ENCODE measurements around the gene TPI1.

The TPI1 gene

DNA sequence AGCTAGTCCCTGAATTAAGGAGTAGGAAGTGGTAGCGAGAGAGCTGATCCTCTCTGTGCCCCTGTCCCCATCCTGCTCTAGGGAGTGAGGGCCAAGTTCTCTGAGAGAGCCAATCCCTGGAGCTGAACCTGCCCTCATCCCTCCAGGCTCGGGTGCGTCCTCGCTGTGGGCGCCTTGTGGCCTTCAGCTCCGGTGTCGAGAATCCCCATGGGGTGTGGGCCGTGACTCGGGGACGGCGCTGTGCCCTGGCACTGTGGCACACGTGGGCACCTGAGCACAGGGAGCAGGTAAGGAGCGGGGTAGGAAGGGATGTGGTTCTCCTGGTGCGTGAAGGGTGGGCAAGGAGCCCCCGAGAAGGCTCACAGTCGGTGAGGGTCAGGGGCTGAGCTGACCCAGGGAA, 28.5 kb upstream of the TPI1 start:
- Histone ChIP-seq H3K9me2 (replicated peaks; ENCODE audit: control insufficient read depth, low read length) (no peaks in the 10 kb centered on the region), H3K79me2 (ENCODE audit: control insufficient read depth, low read length) (no peaks in the 10 kb centered on the region), H3F3A (ENCODE audit: control insufficient read depth, insufficient read depth) (peaks cover 4% of the 10 kb centered on the region; the same call in 1 of the 2 replicates), H3K27me3 (ENCODE audit: control insufficient read depth, low read length) (peaks cover 3% of the 10 kb centered on the region; the same call in 1 of the 2 replicates), H4K20me1 (ENCODE audit: control insufficient read depth, insufficient read depth, low read depth, low read length) (no peaks in the 10 kb centered on the region), H3K27ac (ENCODE audit: low read depth, low read length) (no peak overlapping the region), H3K4me1 (ENCODE audit: control insufficient read depth, low read length) (peaks cover 48% of the 10 kb centered on the region), H3K4me2 (ENCODE audit: low read length) (peak overlapping the region; percentile 97; the same call in 1 of the 2 replicates), H3K4me3 (ENCODE audit: low read length) (no peak overlapping the region), H3K9me3 (ENCODE audit: control insufficient read depth, insufficient read depth, low read length) (no peaks in the 10 kb centered on the region), H3K36me3 (ENCODE audit: control insufficient read depth, low read length) (no peaks in the 10 kb centered on the region)
- TF ChIP-seq EZH2phosphoT487 (IDR thresholded peaks at IDR 0.05; ENCODE audit: borderline replicate concordance, low read length): no peak
- TF ChIP-seq, protein P1, sequence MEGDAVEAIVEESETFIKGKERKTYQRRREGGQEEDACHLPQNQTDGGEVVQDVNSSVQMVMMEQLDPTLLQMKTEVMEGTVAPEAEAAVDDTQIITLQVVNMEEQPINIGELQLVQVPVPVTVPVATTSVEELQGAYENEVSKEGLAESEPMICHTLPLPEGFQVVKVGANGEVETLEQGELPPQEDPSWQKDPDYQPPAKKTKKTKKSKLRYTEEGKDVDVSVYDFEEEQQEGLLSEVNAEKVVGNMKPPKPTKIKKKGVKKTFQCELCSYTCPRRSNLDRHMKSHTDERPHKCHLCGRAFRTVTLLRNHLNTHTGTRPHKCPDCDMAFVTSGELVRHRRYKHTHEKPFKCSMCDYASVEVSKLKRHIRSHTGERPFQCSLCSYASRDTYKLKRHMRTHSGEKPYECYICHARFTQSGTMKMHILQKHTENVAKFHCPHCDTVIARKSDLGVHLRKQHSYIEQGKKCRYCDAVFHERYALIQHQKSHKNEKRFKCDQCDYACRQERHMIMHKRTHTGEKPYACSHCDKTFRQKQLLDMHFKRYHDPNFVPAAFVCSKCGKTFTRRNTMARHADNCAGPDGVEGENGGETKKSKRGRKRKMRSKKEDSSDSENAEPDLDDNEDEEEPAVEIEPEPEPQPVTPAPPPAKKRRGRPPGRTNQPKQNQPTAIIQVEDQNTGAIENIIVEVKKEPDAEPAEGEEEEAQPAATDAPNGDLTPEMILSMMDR (IDR thresholded peaks at IDR 0.05; ENCODE audit: low read depth, low read length, poor library complexity, severe bottlenecking): no peak

- Histone ChIP-seq H3K36me3 (ENCODE audit: control insufficient read depth, low read length) (no peaks in the 10 kb centered on the region), H3K79me2 (ENCODE audit: control insufficient read depth, low read length) (no peaks in the 10 kb centered on the region), H3K9me2 (replicated peaks; ENCODE audit: control insufficient read depth, low read length) (no peaks in the 10 kb centered on the region), H3F3A (ENCODE audit: control insufficient read depth, insufficient read depth) (peaks cover 7% of the 10 kb centered on the region), H4K20me1 (ENCODE audit: control insufficient read depth, insufficient read depth, low read depth, low read length) (no peaks in the 10 kb centered on the region), H3K27me3 (ENCODE audit: control insufficient read depth, low read length) (no peaks in the 10 kb centered on the region), H3K9me3 (ENCODE audit: control insufficient read depth, insufficient read depth, low read length) (no peaks in the 10 kb centered on the region), H3K4me1 (ENCODE audit: control insufficient read depth, low read length) (peaks cover 48% of the 10 kb centered on the region), H3K4me3 (ENCODE audit: low read length) (peak overlapping the region; percentile 69), H3K27ac (ENCODE audit: low read depth, low read length) (peak overlapping the region; percentile 86), H3K4me2 (ENCODE audit: low read length) (peak overlapping the region; percentile 97)
- no peak for TF ChIP-seq EZH2phosphoT487 (IDR thresholded peaks at IDR 0.05; ENCODE audit: borderline replicate concordance, low read length)
- TF ChIP-seq, protein P1 (IDR thresholded peaks at IDR 0.05; ENCODE audit: low read depth, low read length, poor library complexity, severe bottlenecking): no peak
Observed at GRCh38 chr12:6839482-6840201, 27.7 kb upstream of the TPI1 start.

DNA sequence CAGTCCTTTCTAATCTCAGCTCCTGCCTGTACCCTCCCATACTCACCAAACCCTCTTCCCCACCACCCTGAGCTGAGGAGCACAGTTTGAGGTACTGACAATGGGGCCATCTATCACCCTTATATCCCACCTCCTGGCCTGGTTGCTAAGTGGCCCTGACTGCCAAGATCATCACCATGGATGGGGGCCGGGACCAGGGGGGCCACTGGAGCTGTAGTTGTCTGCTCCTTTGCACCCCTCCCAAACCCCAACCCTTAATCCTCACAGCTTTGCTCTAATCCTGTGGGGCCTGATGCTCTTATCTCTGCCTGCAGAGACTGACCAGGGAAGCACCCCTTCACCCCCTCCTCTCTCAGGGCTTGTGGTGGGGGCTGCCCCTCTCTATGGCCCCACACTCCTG, 27.0 kb upstream of the TPI1 start:
- Histone ChIP-seq H3K4me3 (ENCODE audit: low read length) (peak overlapping the region; percentile 69), H3K27ac (ENCODE audit: low read depth, low read length) (peak overlapping the region; percentile 86), H3K9me2 (replicated peaks; ENCODE audit: control insufficient read depth, low read length) (no peaks in the 10 kb centered on the region), H3K79me2 (ENCODE audit: control insufficient read depth, low read length) (no peaks in the 10 kb centered on the region), H3K27me3 (ENCODE audit: control insufficient read depth, low read length) (no peaks in the 10 kb centered on the region), H4K20me1 (ENCODE audit: control insufficient read depth, insufficient read depth, low read depth, low read length) (no peaks in the 10 kb centered on the region), H3F3A (ENCODE audit: control insufficient read depth, insufficient read depth) (peaks cover 11% of the 10 kb centered on the region), H3K4me1 (ENCODE audit: control insufficient read depth, low read length) (peaks cover 48% of the 10 kb centered on the region), H3K36me3 (ENCODE audit: control insufficient read depth, low read length) (no peaks in the 10 kb centered on the region), H3K4me2 (ENCODE audit: low read length) (peak overlapping the region; percentile 97), H3K9me3 (ENCODE audit: control insufficient read depth, insufficient read depth, low read length) (no peaks in the 10 kb centered on the region)
- no peak for TF ChIP-seq EZH2phosphoT487 (IDR thresholded peaks at IDR 0.05; ENCODE audit: borderline replicate concordance, low read length)
- TF ChIP-seq, protein P1 (IDR thresholded peaks at IDR 0.05; ENCODE audit: low read depth, low read length, poor library complexity, severe bottlenecking): no peak

All from DOHH2 (cell line).